Measurements from ENCODE around the gene PCDH19.
A peak's percentile ranks its signal among the peaks of the same experiment; 100 is the strongest.

Gene PCDH19

DNA sequence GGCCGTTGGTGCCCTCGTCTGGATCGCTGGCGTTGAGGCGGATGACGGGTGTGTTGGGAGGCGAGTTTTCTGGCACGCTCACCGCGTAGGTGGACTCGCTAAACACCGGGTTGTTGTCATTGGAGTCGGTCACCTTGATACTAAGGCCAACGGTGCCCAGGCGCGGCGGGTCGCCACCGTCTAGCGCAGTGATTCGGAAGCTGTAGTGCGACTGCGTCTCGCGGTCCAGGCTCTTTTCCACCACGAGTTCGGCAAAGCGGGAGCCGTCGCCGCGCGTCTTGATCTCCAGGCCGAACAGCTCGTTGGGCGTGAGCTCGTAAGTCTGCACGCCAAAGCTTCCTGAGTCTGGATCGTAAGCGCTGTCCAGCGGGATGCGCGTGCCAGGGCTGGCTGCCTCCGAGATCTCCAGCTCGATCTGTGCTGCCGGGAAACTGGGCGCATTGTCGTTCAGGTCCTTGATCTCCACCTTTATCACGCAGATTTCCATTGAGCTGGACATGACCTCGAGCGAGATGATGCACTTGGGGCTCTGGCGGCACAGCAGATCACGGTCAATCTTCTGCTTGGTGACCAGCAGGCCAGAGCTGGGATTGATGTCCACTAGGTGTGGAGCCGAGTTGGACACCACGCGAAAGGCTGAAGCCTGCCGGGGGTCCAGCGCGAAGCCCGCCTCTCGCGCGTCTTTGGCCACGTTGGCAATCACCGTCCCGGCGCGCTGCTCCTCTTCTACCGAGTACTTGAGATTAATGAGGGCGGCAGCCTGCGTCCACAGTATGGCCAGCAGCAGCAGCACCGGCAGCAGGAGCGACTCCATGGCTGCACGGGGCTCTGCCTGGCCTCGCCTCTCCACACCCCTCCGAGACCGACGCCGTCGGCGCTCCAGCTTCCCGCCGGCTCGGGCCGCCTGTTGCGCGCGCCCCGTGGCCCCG lies 2.0 kb downstream of the PCDH19 start:
- no peak for DNase-seq
- in situ Hi-C loops (cut with MboI; ENCODE audit: low pct_unique_long_range_greater_than_20kb, low sequenced_read_pairs), result no loop called here

DNA sequence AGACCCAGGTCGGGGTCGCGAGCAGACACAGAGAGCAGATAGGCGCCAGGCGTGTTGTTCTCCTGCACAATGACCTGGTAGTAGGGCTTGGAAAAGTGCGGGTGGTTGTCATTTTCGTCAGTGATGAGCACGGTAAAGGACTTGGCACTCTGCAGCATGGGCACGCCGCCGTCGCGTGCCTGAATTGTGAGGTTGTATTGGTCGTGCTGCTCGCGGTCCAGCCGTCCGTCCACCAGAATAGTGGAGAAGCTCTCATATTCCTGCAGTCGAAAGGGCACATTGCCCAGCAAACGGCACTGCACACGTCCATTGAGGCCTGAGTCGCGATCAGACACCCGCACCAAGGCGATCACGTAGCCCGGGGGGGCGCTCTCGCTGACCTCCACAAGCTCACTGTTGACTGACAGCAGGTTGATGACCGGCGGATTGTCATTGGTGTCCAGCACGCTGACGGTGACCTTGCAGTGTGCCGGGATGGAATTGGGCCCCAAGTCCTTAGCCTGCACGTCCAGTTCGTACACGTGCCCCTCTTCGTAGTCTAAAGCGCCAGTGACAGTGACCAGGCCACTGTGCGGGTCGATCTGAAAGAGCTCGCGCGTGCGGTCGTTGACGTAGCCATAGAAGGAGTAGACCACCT lies 2.8 kb downstream of the PCDH19 start:
- DNase-seq, result no peak
- in situ Hi-C loops (cut with MboI; ENCODE audit: low pct_unique_long_range_greater_than_20kb, low sequenced_read_pairs), result no loop called here

DNA sequence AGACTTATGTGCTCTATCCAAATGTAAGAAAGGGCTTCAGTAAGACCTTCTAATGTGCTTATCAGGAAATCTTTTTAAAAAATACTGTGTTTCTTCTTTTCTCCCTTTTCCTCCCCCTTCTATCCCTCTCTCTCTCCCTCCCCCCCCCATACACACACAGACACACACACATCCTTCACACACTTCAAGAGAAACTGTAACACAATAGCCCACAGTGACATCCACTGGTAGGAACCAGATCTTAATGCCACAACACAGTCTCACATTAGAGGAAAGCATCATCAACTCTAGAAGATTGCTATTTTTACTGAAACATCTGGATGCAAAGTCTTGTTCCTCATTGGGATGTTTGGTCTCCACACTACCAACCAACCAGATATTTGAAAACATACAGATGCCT lies 4.6 kb downstream of the PCDH19 start:
- no peak for DNase-seq
- in situ Hi-C loops (cut with MboI; ENCODE audit: low pct_unique_long_range_greater_than_20kb, low sequenced_read_pairs), result no loop called here

DNA sequence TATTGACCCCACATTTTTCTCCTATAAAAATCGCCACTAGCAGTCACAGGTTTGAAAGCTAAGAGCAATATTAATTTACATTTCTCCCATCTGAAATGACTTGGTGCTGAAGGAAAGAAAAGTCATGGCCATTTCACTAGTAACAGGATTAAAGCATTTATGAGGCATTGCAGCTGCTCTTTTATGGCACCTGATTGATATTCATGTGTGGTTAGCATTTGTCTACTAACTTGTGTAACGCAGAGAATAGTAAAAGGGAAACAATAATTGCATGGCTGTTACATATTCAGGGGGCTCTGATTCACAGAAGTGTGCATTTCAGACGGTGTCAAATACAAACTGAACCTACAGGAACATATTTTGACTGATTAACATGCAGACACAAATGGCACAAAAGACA lies 5.2 kb downstream of the PCDH19 start:
- DNase-seq, result no peak
- in situ Hi-C loops (cut with MboI; ENCODE audit: low pct_unique_long_range_greater_than_20kb, low sequenced_read_pairs), result no loop called here

DNA sequence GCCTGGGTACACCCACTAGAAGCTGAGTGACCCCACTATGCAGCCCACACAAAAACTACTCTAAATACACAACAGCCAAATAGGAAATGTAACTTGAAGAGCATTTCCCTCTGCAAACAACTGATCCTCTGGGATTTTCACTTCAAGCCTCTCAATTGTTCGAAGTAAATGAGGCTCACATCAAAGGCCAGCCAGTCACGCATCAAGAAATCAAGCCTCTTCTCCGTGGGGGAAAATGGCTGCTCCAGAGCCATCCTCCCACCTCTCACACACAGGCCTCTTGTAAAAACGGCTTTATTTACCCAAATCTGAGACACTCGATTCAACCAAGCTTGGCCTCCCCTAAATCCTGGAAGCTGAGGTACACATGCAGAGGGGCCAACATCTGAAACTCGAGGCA lies 14.3 kb downstream of the PCDH19 start:
- DNase-seq, result no peak
- in situ Hi-C loops (cut with MboI; ENCODE audit: low pct_unique_long_range_greater_than_20kb, low sequenced_read_pairs), result no loop called here

DNA sequence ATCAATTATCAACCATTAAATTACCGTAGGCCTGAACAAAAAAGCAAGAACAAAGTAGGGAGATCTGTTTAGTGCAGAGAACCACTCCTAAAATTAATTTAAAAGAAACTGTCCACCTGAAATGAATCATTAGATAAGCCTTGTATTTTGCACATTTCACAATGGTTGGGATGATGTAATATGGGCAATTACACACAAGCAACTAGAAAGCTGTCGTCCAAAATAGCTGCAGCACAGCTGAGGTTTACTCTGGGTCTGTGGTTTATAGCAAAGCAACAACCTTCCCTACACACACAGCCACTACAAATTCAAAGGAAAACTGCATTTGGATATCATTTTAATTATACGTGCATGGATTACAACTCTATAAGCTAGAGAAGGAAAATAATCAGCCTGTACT lies 28.5 kb downstream of the PCDH19 start:
- no peak for DNase-seq
- in situ Hi-C loops (cut with MboI; ENCODE audit: low pct_unique_long_range_greater_than_20kb, low sequenced_read_pairs), result no loop called here

DNA sequence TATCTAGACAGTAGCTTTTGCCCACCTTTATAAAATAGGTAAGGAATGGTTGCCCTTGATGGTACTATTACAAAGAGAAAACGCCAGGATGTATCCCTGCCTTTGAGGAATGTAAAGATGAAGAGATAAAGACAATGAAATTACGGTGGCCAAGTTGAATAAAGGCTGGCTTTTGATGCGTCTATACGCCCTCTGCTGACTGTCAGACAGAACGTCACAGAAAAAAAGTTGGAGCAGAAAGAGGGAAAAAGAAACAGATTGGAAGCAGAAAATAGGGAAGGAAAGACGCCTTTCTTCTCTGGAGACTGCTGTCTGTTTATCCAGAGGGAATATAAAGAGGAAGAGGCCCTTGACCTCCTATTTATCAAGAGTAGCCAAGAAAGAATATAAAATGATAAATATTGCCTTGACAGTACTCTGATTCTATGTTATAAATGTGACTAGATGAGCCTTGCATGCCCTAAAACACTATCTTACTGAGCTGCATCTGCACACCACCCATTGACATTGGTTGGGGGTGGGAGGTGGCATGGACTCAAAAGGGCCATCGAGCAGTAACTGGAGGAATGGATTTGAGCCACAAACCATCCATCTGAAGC lies 30.6 kb downstream of the PCDH19 start:
- DNase-seq, result peak; percentile 51
- in situ Hi-C loops (cut with MboI; ENCODE audit: low pct_unique_long_range_greater_than_20kb, low sequenced_read_pairs), result no loop called here

DNA sequence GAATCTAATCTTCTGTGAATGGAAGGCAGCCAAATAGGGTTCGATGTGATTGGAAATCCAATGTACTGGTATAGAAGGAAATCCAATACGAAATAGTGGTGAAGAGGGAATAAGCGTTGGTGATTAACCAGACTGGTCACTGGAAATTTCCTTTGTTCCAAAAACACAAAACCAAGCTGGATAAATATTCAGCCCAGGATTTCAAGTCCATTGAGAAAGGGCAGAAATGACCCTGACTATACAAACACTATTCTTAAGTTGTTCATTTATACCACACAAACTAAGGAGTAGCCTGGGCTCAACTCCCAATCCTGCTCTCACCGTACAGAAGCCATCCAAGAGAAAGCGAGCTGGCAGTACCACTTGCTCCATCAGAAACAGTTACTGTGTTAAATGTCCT lies 32.2 kb downstream of the PCDH19 start:
- in situ Hi-C loops (cut with MboI; ENCODE audit: low pct_unique_long_range_greater_than_20kb, low sequenced_read_pairs), result no loop called here
- no peak for DNase-seq

DNA sequence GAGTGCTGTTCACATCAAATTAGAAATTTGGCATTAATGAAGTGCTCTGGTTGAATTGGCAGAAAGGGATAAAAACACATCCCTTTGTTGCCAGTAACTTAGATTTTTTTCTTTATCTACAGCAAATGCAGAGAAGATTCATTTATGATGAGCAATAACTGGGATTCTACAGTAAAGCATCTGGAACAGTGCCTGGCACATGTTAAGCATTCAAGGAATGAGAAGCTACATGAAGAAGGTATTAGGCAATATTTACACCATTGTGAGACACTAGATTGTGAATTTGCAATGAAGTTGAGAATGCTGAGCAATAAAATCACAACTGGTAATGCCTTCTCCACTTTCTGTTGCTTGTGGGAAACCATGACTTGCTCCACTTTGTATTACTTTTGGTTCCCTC lies 33.5 kb downstream of the PCDH19 start:
- in situ Hi-C loops (cut with MboI; ENCODE audit: low pct_unique_long_range_greater_than_20kb, low sequenced_read_pairs), result no loop called here
- no peak for DNase-seq

DNA sequence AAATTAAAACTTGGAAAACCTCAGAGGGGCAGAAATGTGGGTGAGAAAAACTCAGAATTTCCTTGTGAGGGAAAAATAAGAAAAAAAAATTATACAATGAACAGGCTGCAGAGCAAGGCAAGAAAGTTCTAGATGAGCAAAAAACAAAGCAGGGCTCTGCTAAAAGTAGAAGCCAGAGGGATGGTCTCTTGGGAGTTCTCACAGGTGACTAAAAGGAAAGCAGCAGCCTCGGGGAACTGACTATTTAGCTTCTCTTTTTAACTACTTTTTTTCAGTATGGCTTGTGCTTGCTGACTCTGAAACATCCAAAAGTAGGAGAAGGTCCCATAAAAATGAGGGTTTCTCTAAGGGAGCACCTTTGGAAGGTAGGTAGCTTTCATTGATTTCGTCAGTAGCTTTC lies 36.4 kb downstream of the PCDH19 start:
- no peak for DNase-seq
- in situ Hi-C loops (cut with MboI; ENCODE audit: low pct_unique_long_range_greater_than_20kb, low sequenced_read_pairs), result no loop called here

DNA sequence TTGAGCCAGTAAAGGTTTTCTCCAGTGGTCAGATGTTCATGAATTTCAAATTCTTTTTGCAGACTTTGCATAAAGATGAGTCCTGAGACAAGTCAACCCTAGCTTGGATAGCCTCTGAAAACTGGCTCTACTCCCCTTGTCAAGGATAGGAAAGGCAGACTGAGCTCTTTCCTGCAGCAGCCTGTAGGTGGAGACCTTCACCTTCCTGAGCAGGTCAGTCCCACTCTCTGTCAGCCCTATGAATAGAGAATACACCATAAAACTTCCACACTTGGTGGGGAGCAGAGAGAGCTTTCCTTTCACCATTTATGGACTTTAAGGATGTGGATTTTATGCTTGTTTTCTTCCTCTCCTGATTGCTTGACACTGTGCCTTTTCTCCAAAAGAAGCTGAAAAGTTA lies 41.9 kb downstream of the PCDH19 start:
- in situ Hi-C loops (cut with MboI; ENCODE audit: low pct_unique_long_range_greater_than_20kb, low sequenced_read_pairs), result no loop called here
- peak; percentile 12 for DNase-seq

DNA sequence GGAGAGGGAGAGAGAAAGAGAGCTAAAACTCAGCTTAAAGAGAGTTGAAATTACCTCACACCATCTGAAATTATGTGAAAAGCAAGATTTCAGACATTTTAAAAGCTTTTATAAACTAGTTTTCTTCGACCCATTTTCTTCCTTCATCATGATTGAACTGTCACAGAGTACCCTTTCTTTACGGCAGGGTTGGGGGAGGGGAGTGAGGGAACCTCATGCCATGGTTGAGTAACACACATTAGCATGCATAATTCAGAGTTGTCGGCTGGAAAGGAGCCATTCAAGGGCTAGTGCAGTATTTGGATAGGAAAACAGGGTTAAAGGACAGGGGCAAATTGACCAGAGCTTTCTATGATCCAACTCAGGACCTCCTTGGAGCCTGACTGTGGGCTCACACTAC lies 46.2 kb downstream of the PCDH19 start:
- DNase-seq, result no peak
- in situ Hi-C loops (cut with MboI; ENCODE audit: low pct_unique_long_range_greater_than_20kb, low sequenced_read_pairs), result no loop called here

DNA sequence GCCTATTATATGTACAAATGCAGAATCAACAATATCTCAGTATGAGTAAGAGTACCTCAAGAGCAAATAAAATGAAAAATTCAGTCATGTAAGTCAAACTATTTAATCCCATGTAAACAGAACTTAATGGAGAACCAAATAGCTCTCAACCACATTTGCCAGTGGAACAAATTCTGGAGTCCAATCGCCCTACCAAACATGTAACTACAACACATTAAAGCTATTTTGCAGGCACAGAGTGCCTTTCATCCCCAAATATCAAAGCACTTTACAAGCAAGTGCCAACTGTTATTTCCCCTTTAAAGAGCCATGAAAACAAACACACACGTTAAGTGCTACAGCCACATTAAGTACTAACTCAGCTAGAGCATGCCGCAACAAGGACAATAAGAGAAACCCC lies 51.3 kb downstream of the PCDH19 start:
- no peak for DNase-seq

DNA sequence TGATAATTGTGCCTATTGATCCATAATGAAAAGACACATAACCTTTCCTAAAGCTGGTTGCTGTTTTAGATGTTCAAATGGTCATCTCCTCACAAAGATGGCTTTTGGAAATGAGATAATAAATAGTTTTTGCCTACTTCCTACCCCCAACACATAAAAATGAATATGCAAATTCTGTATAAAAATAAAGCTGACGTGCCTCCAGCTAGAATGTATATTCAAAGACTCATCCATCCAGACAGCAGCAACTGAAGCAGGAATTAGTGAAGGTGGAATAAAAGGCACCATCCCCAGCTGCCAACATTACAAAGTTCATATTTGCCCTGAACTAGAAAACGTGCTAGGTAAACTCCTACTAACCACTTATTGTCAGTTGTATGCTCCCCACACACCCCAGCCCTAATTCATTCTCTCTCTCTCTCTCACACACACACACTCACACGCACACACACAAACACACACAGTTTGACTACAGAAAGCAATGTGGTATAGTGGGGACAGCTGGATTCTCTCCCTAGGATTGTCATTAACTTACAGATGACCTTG lies 53.6 kb downstream of the PCDH19 start:
- no peak for DNase-seq
- in situ Hi-C loops (cut with MboI; ENCODE audit: low pct_unique_long_range_greater_than_20kb, low sequenced_read_pairs), result no loop called here

More for the DNA sequence above, 51.3 kb downstream of the PCDH19 start:
- in situ Hi-C loops (cut with MboI; ENCODE audit: low pct_unique_long_range_greater_than_20kb, low sequenced_read_pairs), result no loop called here

DNA sequence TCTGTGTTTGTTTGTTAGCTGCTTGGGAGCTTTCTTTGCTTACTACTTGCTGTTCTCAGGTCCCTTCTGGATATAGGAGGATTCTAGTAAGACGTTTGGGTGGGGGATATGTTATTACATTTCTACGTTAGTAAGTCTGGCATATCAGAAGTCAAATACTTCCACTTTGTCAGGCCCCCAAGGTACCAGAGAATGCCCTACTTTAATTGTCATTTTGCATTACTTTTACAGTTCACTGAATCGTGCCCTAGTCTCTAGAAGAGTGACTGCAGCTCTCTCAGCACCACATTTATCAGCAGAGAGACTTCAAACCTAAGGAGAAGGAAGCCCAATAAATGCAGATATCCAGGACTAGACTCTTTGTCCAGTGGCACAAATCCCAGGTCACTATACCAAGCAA lies 54.4 kb downstream of the PCDH19 start:
- no peak for DNase-seq
- in situ Hi-C loops (cut with MboI; ENCODE audit: low pct_unique_long_range_greater_than_20kb, low sequenced_read_pairs), result no loop called here

DNA sequence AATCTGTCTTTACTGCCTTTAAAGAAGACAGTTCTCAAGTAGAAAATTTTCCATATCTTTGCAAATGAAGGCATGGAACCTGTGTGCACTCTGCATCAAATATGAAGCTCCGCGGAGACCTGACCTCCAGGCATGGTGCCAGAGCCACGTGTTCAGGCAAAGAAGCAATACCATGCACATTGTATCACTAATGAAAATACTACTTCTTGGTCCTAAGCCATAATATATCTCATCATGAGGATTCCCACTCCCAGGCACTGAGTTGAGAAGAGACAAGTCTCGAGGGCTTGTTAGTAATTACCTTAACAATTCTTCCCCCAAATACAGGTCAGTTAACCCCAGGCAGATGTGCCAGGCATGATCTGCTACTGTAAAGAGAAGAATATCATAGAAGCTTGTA lies 56.7 kb downstream of the PCDH19 start:
- no peak for DNase-seq
- in situ Hi-C loops (cut with MboI; ENCODE audit: low pct_unique_long_range_greater_than_20kb, low sequenced_read_pairs), result no loop called here

DNA sequence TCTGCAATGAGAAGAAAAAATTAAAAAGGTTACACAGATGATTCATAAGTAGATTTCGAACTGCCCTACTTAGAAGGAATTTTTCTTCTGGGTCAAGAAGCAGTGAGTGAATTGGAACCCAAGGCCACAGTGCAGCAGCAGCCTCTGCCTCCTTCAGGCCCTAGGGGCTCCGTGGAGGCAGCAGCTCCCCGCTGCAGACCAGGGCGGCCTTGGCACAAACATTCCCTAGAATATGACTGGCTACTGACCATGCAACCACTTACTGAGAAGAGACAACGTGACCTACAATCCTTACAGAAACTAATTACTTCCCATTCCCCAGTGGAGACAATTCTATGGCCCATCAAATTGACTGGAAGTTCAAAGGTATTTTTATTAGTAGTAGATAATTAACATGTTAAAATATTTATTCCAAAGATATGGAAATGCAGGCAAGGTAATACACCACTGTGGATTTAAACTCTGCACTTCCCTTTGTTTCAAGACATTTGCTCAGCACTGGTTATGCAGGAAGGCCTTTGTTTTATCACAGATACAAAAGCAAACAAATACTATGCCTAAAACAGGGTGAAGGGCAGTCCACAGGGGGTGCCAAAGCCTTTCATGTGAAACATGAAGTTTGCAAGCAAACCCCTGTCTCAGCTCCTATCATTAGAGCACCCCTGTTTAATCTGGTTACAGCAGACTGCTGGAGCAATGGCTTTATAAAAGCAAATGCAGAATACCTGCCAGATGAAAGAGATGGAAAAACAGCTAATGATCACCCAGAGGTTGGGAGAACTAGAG lies 59.2 kb downstream of the PCDH19 start:
- in situ Hi-C loops (cut with MboI; ENCODE audit: low pct_unique_long_range_greater_than_20kb, low sequenced_read_pairs), result no loop called here
- no peak for DNase-seq

DNA sequence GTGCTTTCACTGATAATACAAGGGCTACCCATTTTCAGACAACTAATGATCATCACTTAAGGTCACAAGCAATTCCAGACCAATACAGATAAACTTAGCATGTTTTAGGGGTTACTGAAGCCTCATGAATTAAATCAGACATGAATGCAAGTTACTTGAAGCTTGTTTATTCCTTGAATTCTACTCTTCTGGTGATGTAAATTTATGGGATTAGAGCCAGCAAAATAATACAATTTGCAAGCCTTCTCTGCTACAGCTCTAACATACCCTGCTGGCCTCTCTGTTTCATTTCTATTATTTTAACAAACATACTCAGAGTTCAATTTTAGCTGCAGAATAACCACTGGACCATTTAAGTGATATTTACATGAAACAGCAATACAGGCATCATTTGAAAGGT lies 60.7 kb downstream of the PCDH19 start:
- no peak for DNase-seq
- in situ Hi-C loops (cut with MboI; ENCODE audit: low pct_unique_long_range_greater_than_20kb, low sequenced_read_pairs), result no loop called here

DNA sequence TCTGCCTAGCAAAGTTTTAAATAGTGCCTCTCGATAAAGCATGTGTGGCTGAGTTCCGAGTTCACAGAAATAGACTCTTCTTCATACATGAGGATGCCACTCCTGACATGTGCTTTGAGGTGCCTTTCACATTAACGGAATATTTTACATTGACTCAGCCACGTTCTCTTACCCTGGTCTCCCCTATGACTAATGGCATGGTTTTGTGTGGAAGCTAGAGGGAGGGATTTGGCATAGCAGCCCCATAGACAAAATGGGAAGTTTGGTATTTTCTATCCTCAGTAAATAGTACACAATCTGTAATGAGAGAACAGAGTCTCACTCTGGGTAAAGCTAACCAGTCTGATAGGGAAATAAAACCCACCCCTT lies 68.9 kb downstream of the PCDH19 start:
- no peak for DNase-seq
- in situ Hi-C loops (cut with MboI; ENCODE audit: low pct_unique_long_range_greater_than_20kb, low sequenced_read_pairs), result no loop called here
